HepG2 (cell line): ENCODE data around the gene EHBP1. TPM values are rescaled to one million over a fixed set of nuclear protein-coding genes. Genes with fewer than 3 reads are reported as not detected.

Experiments used
- ATAC-seq: fragments of 200-7000 bp; cut with Tn5 transposase; 3 replicates; pipeline ENCODE4 v1.9.1; 2020; ENCODE audit warnings: mild to moderate bottlenecking, moderate library complexity
- BruUV-seq: library from RNA; stranded (reverse); fragments of 400-500 nt; replicated peaks from 2 replicates; lab custom pipeline; 2021; lab: Mats Ljungman, UMichigan
- CTCF ChIA-PET: fragments of 300-600 bp; formaldehyde crosslinking; extraction: SDS; loops from one replicate; lab custom pipeline; 2021; ENCODE audit warnings: low total read pairs, inconsistent platforms, low intra/inter-chr PET ratio; lab: Yijun Ruan, JAX
- POLR2A ChIA-PET: fragments of 350-600 bp; sonication (Branson Sonifier 250); formaldehyde crosslinking; loops from one replicate; lab custom pipeline; 2020; ENCODE audit warnings: antibody characterized with exemption, inconsistent platforms; lab: Yijun Ruan, JAX
- DNase-seq: peaks from one replicate; pipeline ENCODE4 v3.0.0-alpha.2; 2015; ENCODE audit warnings: low spot score
- FAIRE-seq: peaks from 3 replicates; lab custom pipeline; 2011; peaks lifted over from hg19 to GRCh38; lab: Jason Lieb, UNC
- H2AFZ ChIP-seq: one replicate; pipeline ENCODE4 v1.6.1; 2011; ENCODE audit warnings: low read length, inconsistent platforms
- H3K27ac ChIP-seq: fragments of 300-600 bp; 3 replicates; pipeline ENCODE4 v1.8.0; 2011; ENCODE audit warnings: mixed run types, mild to moderate bottlenecking, mixed read lengths, low read length, inconsistent platforms; ENCODE audit not compliant: insufficient read depth; ENCODE audit errors: extremely low read length
- H3K27me3 ChIP-seq, 2 experiments: fragments of 200-600 bp in 1 of 2; 2 replicates in 1 of 2; 3 replicates in 1 of 2; pipeline versions ENCODE4 v1.6.0 to v1.8.0; 2011; ENCODE audit warnings: low read length in 2 of 2, mild to moderate bottlenecking in 2 of 2, moderate library complexity in 2 of 2, inconsistent platforms in 1 of 2; ENCODE audit not compliant: insufficient read depth in 2 of 2, control insufficient read depth in 1 of 2
- H3K36me3 ChIP-seq, 2 experiments: fragments of 200-600 bp in 1 of 2; replicated peaks in 1 of 2; 2 replicates in 1 of 2; 3 replicates in 1 of 2; pipeline versions ENCODE4 v1.5.1 to v1.8.0; 2011; ENCODE audit warnings: low read length in 2 of 2, inconsistent platforms in 1 of 2; ENCODE audit not compliant: insufficient read depth in 2 of 2, control insufficient read depth in 1 of 2
- H3K4me1 ChIP-seq: 2 replicates; pipeline ENCODE4 v1.5.1; 2012; ENCODE audit warnings: low read length, inconsistent platforms; ENCODE audit not compliant: insufficient read depth
- H3K4me2 ChIP-seq: 2 replicates; pipeline ENCODE4 v1.6.0; 2011; ENCODE audit warnings: low read depth, low read length, inconsistent platforms
- H3K4me3 ChIP-seq, 3 experiments: fragments of 200-600 bp in 1 of 3; sonication (generic), shearing (Covaris generic) in 1 of 3; replicated peaks in 1 of 3; 2 replicates each; pipeline ENCODE4 v1.5.1; 2011 to 2016; ENCODE audit warnings: low read length in 3 of 3, inconsistent platforms in 2 of 3, low read depth in 2 of 3, mild to moderate bottlenecking in 2 of 3, control low read depth in 1 of 3, mixed read lengths in 1 of 3; ENCODE audit not compliant: insufficient read depth in 1 of 3
- H3K79me2 ChIP-seq: one replicate; pipeline ENCODE4 v1.6.1; 2011; ENCODE audit warnings: low read length, inconsistent platforms; ENCODE audit not compliant: insufficient read depth
- H3K9ac ChIP-seq: 2 replicates; pipeline ENCODE4 v1.6.0; 2011; ENCODE audit warnings: mild to moderate bottlenecking, low read depth, low read length, inconsistent platforms; ENCODE audit not compliant: insufficient read depth
- H3K9me3 ChIP-seq: 2 replicates; pipeline ENCODE4 v1.5.1; 2012; ENCODE audit warnings: mild to moderate bottlenecking, low read length
- H4K20me1 ChIP-seq: 2 replicates; pipeline ENCODE4 v1.6.0; 2011; ENCODE audit warnings: inconsistent platforms, mild to moderate bottlenecking, low read length, moderate library complexity; ENCODE audit not compliant: insufficient read depth
- CBX2 ChIP-seq, 2 experiments: fragments of 200-600 bp in 1 of 2; sonication (generic); formaldehyde crosslinking in 1 of 2; IDR thresholded peaks; 2 replicates each; pipeline versions ENCODE4 v1.7.0 to v1.8.1; 2018 to 2022; ENCODE audit warnings: low read depth in 2 of 2, low read length in 1 of 2, mild to moderate bottlenecking in 1 of 2, missing genetic modification reagents in 1 of 2
- GPBP1L1 ChIP-seq: sonication (generic); formaldehyde crosslinking; IDR thresholded peaks from 2 replicates; pipeline ENCODE4 v1.5.0; 2020; ENCODE audit warnings: mild to moderate bottlenecking, missing genetic modification reagents
- MTF2 ChIP-seq: sonication (generic); formaldehyde crosslinking; IDR thresholded peaks from 2 replicates; pipeline ENCODE4 v1.5.0; 2020; ENCODE audit warnings: missing genetic modification reagents, borderline replicate concordance
- POLR2AphosphoS5 ChIP-seq: IDR thresholded peaks from 2 replicates; pipeline ENCODE4 v1.6.1; 2012; ENCODE audit warnings: low read depth, low read length
- POLR2G ChIP-seq: fragments of 200-400 bp; formaldehyde crosslinking; IDR thresholded peaks from 2 replicates; pipeline ENCODE4 v1.6.1; 2018; ENCODE audit warnings: mild to moderate bottlenecking, low read depth, low read length, moderate library complexity
- RARA ChIP-seq: IDR thresholded peaks from 2 replicates; pipeline ENCODE4 v1.6.1; 2016; ENCODE audit warnings: missing genetic modification reagents, missing compliant biosample characterization
- RBM22 ChIP-seq: fragments of 200-400 bp; formaldehyde crosslinking; optimal IDR thresholded peaks from 2 replicates; pipeline ENCODE3; 2017; ENCODE audit warnings: mild to moderate bottlenecking, low read length, moderate library complexity
- SAP130 ChIP-seq: IDR thresholded peaks from 2 replicates; pipeline ENCODE4 v1.6.1; 2016; ENCODE audit warnings: low read depth
- SIN3B ChIP-seq: fragments of 150-350 bp; IDR thresholded peaks from 2 replicates; pipeline ENCODE4 v1.6.1; 2014; ENCODE audit warnings: low read length
- SOX6 ChIP-seq, 2 experiments: fragments of 450-650 bp in 1 of 2; sonication (generic) in 1 of 2; formaldehyde crosslinking in 1 of 2; IDR thresholded peaks; 2 replicates each; pipeline versions ENCODE4 v1.4.0 to v1.6.1; 2017 to 2020; ENCODE audit warnings: antibody characterized with exemption in 1 of 2, mild to moderate bottlenecking in 1 of 2, missing genetic modification reagents in 1 of 2
- YEATS4 ChIP-seq: sonication (generic); formaldehyde crosslinking; IDR thresholded peaks from 2 replicates; pipeline ENCODE4 v1.4.0; 2020; ENCODE audit warnings: missing genetic modification reagents, borderline replicate concordance
- ZBTB2 ChIP-seq: sonication (generic); formaldehyde crosslinking; IDR thresholded peaks from 2 replicates; pipeline ENCODE4 v1.8.0; 2022; ENCODE audit warnings: low read depth, missing genetic modification reagents
- ZBTB33 ChIP-seq: sonication (generic); formaldehyde crosslinking; IDR thresholded peaks from 2 replicates; pipeline ENCODE4 v1.4.0; 2020; ENCODE audit warnings: missing genetic modification reagents
- ZFP1 ChIP-seq: IDR thresholded peaks from 2 replicates; pipeline ENCODE4 v1.6.1; 2016
- ZNF7 ChIP-seq: IDR thresholded peaks from 2 replicates; pipeline ENCODE4 v1.6.1; 2016; ENCODE audit warnings: missing biosample characterization, missing genetic modification reagents
- ZNF782 ChIP-seq: sonication (generic); formaldehyde crosslinking; IDR thresholded peaks from 2 replicates; pipeline ENCODE4 v1.4.0; 2020; ENCODE audit warnings: missing genetic modification reagents, mild to moderate bottlenecking, borderline replicate concordance
- ZNF790 ChIP-seq: sonication (generic); formaldehyde crosslinking; IDR thresholded peaks from 2 replicates; pipeline ENCODE4 v1.8.0; 2022; ENCODE audit warnings: missing genetic modification reagents, mild to moderate bottlenecking, borderline replicate concordance
- ZNF792 ChIP-seq: IDR thresholded peaks from 2 replicates; pipeline ENCODE4 v1.6.1; 2016
- WGBS: methylation state at CpG from one replicate; pipeline ENCODE4 v1.1.6; 2017; ENCODE audit warnings: low lambda C conversion rate; 5-methylcytosine and 5-hydroxymethylcytosine counted together
- in situ Hi-C: cut with HindIII; loops from 2 replicates; pipeline ENCODE4 v1.10.0; 2017; ENCODE audit warnings: low pct_unique_long_range_greater_than_20kb; ENCODE audit not compliant: extremely low pct_ligation_motif_present
- intact Hi-C: fragments of 100-400 bp; cut with micrococcal nuclease; formaldehyde crosslinking; loops from one replicate; pipeline ENCODE4 v1.10.0; 2022; ENCODE audit not compliant: unreplicated experiment
- polyA plus RNA-seq, 8 experiments: library from polyadenylated mRNA; depleted of rRNA in 3 of 8; stranded (reverse) in 7 of 8; unstranded in 1 of 8; fragments of >200 nt; fragmentation: Illumina TruSeq in 4 of 8; extraction: Trizol in 4 of 8; gene quantifications; 2 replicates each; pipeline versions ENCODE4 v1.2.1 to v1.2.3, GENCODE V29; 2011 to 2016; ENCODE audit warnings: low read depth in 4 of 8, missing spikeins in 1 of 8, mixed read lengths in 1 of 8; ENCODE audit not compliant: insufficient read depth in 1 of 8
- total RNA-seq, 5 experiments: library from RNA; depleted of rRNA; stranded (reverse); fragments of >200 nt; fragmentation: Illumina TruSeq; extraction: Trizol; gene quantifications; 2 replicates each; pipeline ENCODE4 v1.2.3, GENCODE V29; 2016; ENCODE audit warnings: low read depth in 1 of 5

The EHBP1 gene
- total and polyA plus RNA-seq, 2 of the 13 experiments (the other 11 are each of a cell fraction or from before 2014, with no cell fraction given) = 93.5 to 146 TPM

GRCh38 chr2:62727259-62727867 lies 21.9 kb downstream of the EHBP1 start (continued):
- TF ChIP-seq GPBP1L1 (no peak), SIN3B (no peak), CBX2 (IDR thresholded peaks at IDR 0.05; ENCODE audit: low read depth, low read length) (no peak), CBX2 (CRISPR knock-in tag; IDR thresholded peaks at IDR 0.05; ENCODE audit: low read depth) (no peak), ZNF782 (CRISPR knock-in tag) (no peak), SAP130 (no peak)

GRCh38 chr2:62727876-62728566 lies 22.5 kb downstream of the EHBP1 start:
- Histone ChIP-seq H4K20me1 (peaks cover 81% of the 10 kb centered on the region), H3K27me3 (no peaks in the 10 kb centered on the region), H3K4me1 (peaks cover 78% of the 10 kb centered on the region), H3K79me2 (peaks cover 96% of the 10 kb centered on the region), H3K4me3 (no peak overlapping the region), H3K9ac (no peak overlapping the region), H2AFZ (no peak overlapping the region), H3K27ac (peak overlapping the region; percentile 20), H3K4me2 (peak overlapping the region; percentile 14; the same call in 1 of the 2 replicates), H3K36me3 (peaks cover 12 to 63% of the 10 kb centered on the region in 2 experiments), H3K9me3 (peaks cover 27% of the 10 kb centered on the region)
- intact Hi-C loops = no loop called here
- ATAC-seq = peak; percentile 38
- no peak for DNase-seq
- ChIA-PET POLR2A (interaction anchor here (0.9 to 1.9 kb wide), 3 partner anchors 163 to 270 kb away, joined by 3 to 4 read pairs (median 3); no protein-coding TSS in a partner anchor), CTCF (no interaction called here)
- in situ Hi-C loops = no loop called here
- no peak for FAIRE-seq
- 71% methylated on average over 5 of the region's 5 CpGs for WGBS
- BruUV-seq = no TSS peak
- TF ChIP-seq ZNF7 (CRISPR knock-in tag) (peak; percentile 92), MTF2 (CRISPR knock-in tag) (no peak), ZNF792 (CRISPR knock-in tag) (peak; percentile 35; the same call in 1 of the 2 replicates), RARA (CRISPR knock-in tag) (no peak), ZBTB2 (no peak), POLR2G (peak; percentile 34; the same call in 1 of the 2 replicates), YEATS4 (no peak), RBM22 (peak; percentile 39), POLR2AphosphoS5 (no peak), SOX6 (IDR thresholded peaks at IDR 0.05) (no peak), SOX6 (CRISPR knock-in tag; IDR thresholded peaks at IDR 0.05) (no peak), ZBTB33 (no peak), ZNF790 (CRISPR knock-in tag) (no peak), ZFP1 (no peak)
